Transverse colon (tissue), 4 donors: Measurements from ENCODE around the gene CETN1. TPM values are rescaled to one million over a fixed set of nuclear protein-coding genes. Genes with fewer than 3 reads are reported as not detected.

Experiments
- DNase-seq: peaks from one replicate; pipeline ENCODE4 v3.0.0-alpha.2; 2019
- H3K27ac ChIP-seq, 4 donors: fragments of 200-600 bp; sonication (generic); 2 replicates each; pipeline ENCODE4 v1.5.1; 2016 to 2018; ENCODE audit warnings: inconsistent platforms in 4 of 4
- H3K27me3 ChIP-seq: fragments of 200-600 bp; sonication (generic); 2 replicates; pipeline ENCODE4 v1.5.1; 2017; ENCODE audit warnings: inconsistent platforms
- H3K36me3 ChIP-seq, 4 donors: fragments of 200-600 bp; sonication (generic); 2 replicates each; pipeline ENCODE4 v1.5.1; 2017 to 2019; ENCODE audit warnings: inconsistent platforms in 4 of 4
- H3K4me1 ChIP-seq, 4 donors: fragments of 200-600 bp; sonication (generic); 2 replicates each; pipeline ENCODE4 v1.5.1; 2017 to 2020; ENCODE audit warnings: inconsistent platforms in 4 of 4
- H3K4me3 ChIP-seq, 4 donors: fragments of 200-600 bp; sonication (generic); 1 replicate in 1 of 4; 2 replicates in 3 of 4; pipeline versions ENCODE4 v1.5.1 to v1.6.1; 2017 to 2019; ENCODE audit warnings: inconsistent platforms in 4 of 4
- H3K9me3 ChIP-seq, 2 donors: fragments of 200-600 bp; sonication (generic); 2 replicates each; pipeline ENCODE4 v1.5.1; 2017 to 2019; ENCODE audit warnings: inconsistent platforms in 2 of 2
- EP300 ChIP-seq: sonication (generic); formaldehyde crosslinking; IDR thresholded peaks from one replicate; pipeline ENCODE4 v1.6.1; 2017; ENCODE audit warnings: antibody characterized with exemption, low read depth
- POLR2A ChIP-seq: fragments of 450-650 bp; IDR thresholded peaks from one replicate; pipeline ENCODE4 v1.6.1; 2016; ENCODE audit warnings: antibody characterized with exemption, mild to moderate bottlenecking, moderate library complexity
- POLR2AphosphoS5 ChIP-seq, 3 donors: sonication (generic); formaldehyde crosslinking; IDR thresholded peaks; one replicate each; pipeline ENCODE4 v1.6.1; 2016; ENCODE audit warnings: antibody characterized with exemption in 3 of 3
- WGBS, 2 donors: methylation state at CpG; one replicate each; pipeline ENCODE4 v1.1.5; 2018; ENCODE audit warnings: low coverage in 1 of 2; 5-methylcytosine and 5-hydroxymethylcytosine counted together
- in situ Hi-C, 4 donors: fragments of 200-750 bp; cut with MboI; loops; one replicate each; pipeline versions ENCODE4 v1.15.0 to v1.15.1; 2017; ENCODE audit warnings: low sequenced_read_pairs in 3 of 4, low pct_ligation_motif_present in 1 of 4, low pct_unique_long_range_greater_than_20kb in 1 of 4
- intact Hi-C: fragments of 100-400 bp; cut with DNase I; formaldehyde crosslinking; loops from one replicate; pipeline ENCODE4 v1.15.1; 2023; ENCODE audit warnings: low total_unique reads
- total RNA-seq, 4 donors: library from RNA; depleted of rRNA; stranded (reverse); fragments of >200 nt; gene quantifications; one replicate each; pipeline ENCODE4 v1.1.0, GENCODE V29; 2016
- TF ChIP-seq, protein P1 (sequence below), 5 experiments: fragments of 200-600 bp in 3 of 5; fragments of 450-650 bp in 2 of 5; sonication (generic) in 3 of 5; IDR thresholded peaks; 1 replicate in 2 of 5; 2 replicates in 3 of 5; pipeline ENCODE4 v1.5.1; 2016 to 2017; ENCODE audit warnings: antibody characterized with exemption in 5 of 5, inconsistent platforms in 3 of 5, mild to moderate bottlenecking in 2 of 5, moderate library complexity in 1 of 5

Gene CETN1
- total RNA-seq, 4 donors from 2014 or later, result not detected

- H3K36me3 ChIP-seq, result no peaks in the 10 kb centered on the region
- DNase-seq, result no peak
- H3K9me3 ChIP-seq, result no peaks in the 10 kb centered on the region
- no peak overlapping the region for H3K4me3 ChIP-seq
- TF ChIP-seq POLR2AphosphoS5 (IDR thresholded peaks at IDR 0.05), result no peak
- TF ChIP-seq, protein P1, sequence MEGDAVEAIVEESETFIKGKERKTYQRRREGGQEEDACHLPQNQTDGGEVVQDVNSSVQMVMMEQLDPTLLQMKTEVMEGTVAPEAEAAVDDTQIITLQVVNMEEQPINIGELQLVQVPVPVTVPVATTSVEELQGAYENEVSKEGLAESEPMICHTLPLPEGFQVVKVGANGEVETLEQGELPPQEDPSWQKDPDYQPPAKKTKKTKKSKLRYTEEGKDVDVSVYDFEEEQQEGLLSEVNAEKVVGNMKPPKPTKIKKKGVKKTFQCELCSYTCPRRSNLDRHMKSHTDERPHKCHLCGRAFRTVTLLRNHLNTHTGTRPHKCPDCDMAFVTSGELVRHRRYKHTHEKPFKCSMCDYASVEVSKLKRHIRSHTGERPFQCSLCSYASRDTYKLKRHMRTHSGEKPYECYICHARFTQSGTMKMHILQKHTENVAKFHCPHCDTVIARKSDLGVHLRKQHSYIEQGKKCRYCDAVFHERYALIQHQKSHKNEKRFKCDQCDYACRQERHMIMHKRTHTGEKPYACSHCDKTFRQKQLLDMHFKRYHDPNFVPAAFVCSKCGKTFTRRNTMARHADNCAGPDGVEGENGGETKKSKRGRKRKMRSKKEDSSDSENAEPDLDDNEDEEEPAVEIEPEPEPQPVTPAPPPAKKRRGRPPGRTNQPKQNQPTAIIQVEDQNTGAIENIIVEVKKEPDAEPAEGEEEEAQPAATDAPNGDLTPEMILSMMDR (IDR thresholded peaks at IDR 0.05), result no peak
- no peak for TF ChIP-seq POLR2A
- TF ChIP-seq EP300, result no peak
- no peak overlapping the region for H3K27ac ChIP-seq
- H3K27me3 ChIP-seq, result no peaks in the 10 kb centered on the region
- WGBS, 2 donors, result 67 to 69% methylated on average over 1 of the region's 1 CpG
- in situ Hi-C loops, result loop anchor here in 3 of 4 donors (5.0 to 10.0 kb wide), 3 partner anchors 319 to 339 kb away; no protein-coding TSS in a partner anchor
- intact Hi-C loops, result no loop called here
- no peaks in the 10 kb centered on the region for H3K4me1 ChIP-seq
Measured at GRCh38 chr18:614193-614592, 34.0 kb downstream of the CETN1 start.

GRCh38 chr18:615092-615521 is 34.9 kb downstream of the CETN1 start:
- in situ Hi-C loops, result loop anchor here in 2 of 4 donors (10.0 kb wide), 2 partner anchors 320 to 340 kb away; no protein-coding TSS in a partner anchor

GRCh38 chr18:615773-616172 is 35.6 kb downstream of the CETN1 start:
- H3K27ac ChIP-seq, result no peak overlapping the region
- no peak overlapping the region for H3K4me3 ChIP-seq
- DNase-seq, result no peak
- in situ Hi-C loops (loop anchor here in 2 of 4 donors (10.0 kb wide), 2 partner anchors 321 to 341 kb away; no protein-coding TSS in a partner anchor), intact Hi-C loops (loop anchor here (2.0 kb wide), 1 partner anchor 329 kb away; no protein-coding TSS in a partner anchor)
- no peaks in the 10 kb centered on the region for H3K36me3 ChIP-seq
- no peaks in the 10 kb centered on the region for H3K4me1 ChIP-seq
- WGBS, 2 donors, result 40 to 72% methylated on average over 2 to 4 of the region's 4 CpGs
- TF ChIP-seq POLR2AphosphoS5 (IDR thresholded peaks at IDR 0.05), result no peak
- TF ChIP-seq, protein P1 (IDR thresholded peaks at IDR 0.05), result no peak
- no peak for TF ChIP-seq EP300
- H3K9me3 ChIP-seq, result no peaks in the 10 kb centered on the region
- H3K27me3 ChIP-seq, result no peaks in the 10 kb centered on the region

More at GRCh38 chr18:615092-615521, 34.9 kb downstream of the CETN1 start:
- WGBS, 2 donors, result 67 to 72% methylated on average over 4 to 5 of the region's 5 CpGs
- Histone ChIP-seq H3K36me3 (no peaks in the 10 kb centered on the region), H3K4me1 (no peaks in the 10 kb centered on the region), H3K27me3 (no peaks in the 10 kb centered on the region), H3K4me3 (no peak overlapping the region), H3K27ac (no peak overlapping the region), H3K9me3 (no peaks in the 10 kb centered on the region)
- TF ChIP-seq, protein P1 (IDR thresholded peaks at IDR 0.05), result no peak
- TF ChIP-seq POLR2A (no peak), POLR2AphosphoS5 (IDR thresholded peaks at IDR 0.05) (no peak), EP300 (no peak)
- no peak for DNase-seq
- intact Hi-C loops, result no loop called here

- in situ Hi-C loops, result loop anchor here in 2 of 4 donors (10.0 kb wide), 2 partner anchors 322 to 342 kb away; no protein-coding TSS in a partner anchor
- no peaks in the 10 kb centered on the region for H3K9me3 ChIP-seq
- no peak for DNase-seq
- no peak overlapping the region for H3K27ac ChIP-seq
- intact Hi-C loops, result loop anchor here (2.0 kb wide), 1 partner anchor 330 kb away; no protein-coding TSS in a partner anchor
- no peak overlapping the region for H3K4me3 ChIP-seq
- 30 to 40% methylated on average over 3 to 4 of the region's 4 CpGs for WGBS, 2 donors
- TF ChIP-seq EP300 (no peak), POLR2A (no peak), POLR2AphosphoS5 (IDR thresholded peaks at IDR 0.05) (no peak)
- TF ChIP-seq, protein P1 (IDR thresholded peaks at IDR 0.05), result peak; percentile 56 to 62 (median 59)
- no peaks in the 10 kb centered on the region for H3K36me3 ChIP-seq
- no peaks in the 10 kb centered on the region for H3K4me1 ChIP-seq
- H3K27me3 ChIP-seq, result no peaks in the 10 kb centered on the region
Measured at GRCh38 chr18:616380-616995, 36.3 kb downstream of the CETN1 start.
